DOHH2 (cell line): ENCODE results near the gene SLC15A4.

Experiments
- H3F3A ChIP-seq: fragments of 200-600 bp; sonication (generic), shearing (Covaris generic); 2 replicates; pipeline ENCODE4 v1.6.0; 2016; ENCODE audit warnings: antibody characterized with exemption, mild to moderate bottlenecking; ENCODE audit not compliant: control insufficient read depth, insufficient read depth
- H3K27ac ChIP-seq: fragments of 200-600 bp; sonication (generic); 2 replicates; pipeline ENCODE4 v1.5.1; 2014; ENCODE audit warnings: low read depth, mild to moderate bottlenecking, low read length, moderate library complexity
- H3K27me3 ChIP-seq: fragments of 200-600 bp; sonication (generic); 2 replicates; pipeline ENCODE4 v1.6.1; 2014; ENCODE audit warnings: mild to moderate bottlenecking, low read length, mixed read lengths; ENCODE audit not compliant: control insufficient read depth
- H3K36me3 ChIP-seq: fragments of 200-600 bp; sonication (generic); 2 replicates; pipeline ENCODE4 v1.6.1; 2014; ENCODE audit warnings: mild to moderate bottlenecking, low read length, moderate library complexity, mixed read lengths; ENCODE audit not compliant: control insufficient read depth
- H3K4me1 ChIP-seq: fragments of 200-600 bp; sonication (generic); 2 replicates; pipeline ENCODE4 v1.6.1; 2014; ENCODE audit warnings: mild to moderate bottlenecking, low read length, mixed read lengths; ENCODE audit not compliant: control insufficient read depth
- H3K4me2 ChIP-seq: fragments of 200-600 bp; sonication (generic); 2 replicates; pipeline ENCODE4 v1.6.0; 2014; ENCODE audit warnings: mild to moderate bottlenecking, low read length, moderate library complexity
- H3K4me3 ChIP-seq: fragments of 200-600 bp; sonication (generic); 2 replicates; pipeline ENCODE4 v1.5.1; 2014; ENCODE audit warnings: mild to moderate bottlenecking, low read length, mixed read lengths
- H3K79me2 ChIP-seq: fragments of 200-600 bp; sonication (generic); 2 replicates; pipeline ENCODE4 v1.6.1; 2014; ENCODE audit warnings: mild to moderate bottlenecking, low read length, mixed read lengths; ENCODE audit not compliant: control insufficient read depth
- H3K9me2 ChIP-seq: fragments of 200-600 bp; sonication (generic); replicated peaks from 2 replicates; pipeline ENCODE4 v1.6.1; 2014; ENCODE audit warnings: mild to moderate bottlenecking, low read length, mixed read lengths; ENCODE audit not compliant: control insufficient read depth
- H3K9me3 ChIP-seq: fragments of 200-600 bp; sonication (generic); 2 replicates; pipeline ENCODE4 v1.6.1; 2014; ENCODE audit warnings: antibody characterized with exemption, low read length, mixed read lengths; ENCODE audit not compliant: control insufficient read depth, insufficient read depth
- H4K20me1 ChIP-seq: fragments of 200-600 bp; sonication (generic); 2 replicates; pipeline ENCODE4 v1.6.0; 2014; ENCODE audit warnings: low read depth, mild to moderate bottlenecking, antibody characterized with exemption, low read length, moderate library complexity; ENCODE audit not compliant: control insufficient read depth, insufficient read depth
- EZH2phosphoT487 ChIP-seq: fragments of 200-600 bp; sonication (generic); IDR thresholded peaks from 2 replicates; pipeline ENCODE4 v1.6.1; 2017; ENCODE audit warnings: borderline replicate concordance, mild to moderate bottlenecking, antibody characterized with exemption, low read length, moderate library complexity, mixed read lengths
- TF ChIP-seq, protein P1 (sequence below): fragments of 200-600 bp; sonication (generic); IDR thresholded peaks from one replicate; pipeline ENCODE4 v1.5.1; 2014; ENCODE audit warnings: antibody characterized with exemption, mild to moderate bottlenecking, low read depth, low read length; ENCODE audit not compliant: poor library complexity, severe bottlenecking

SLC15A4 gene

DNA sequence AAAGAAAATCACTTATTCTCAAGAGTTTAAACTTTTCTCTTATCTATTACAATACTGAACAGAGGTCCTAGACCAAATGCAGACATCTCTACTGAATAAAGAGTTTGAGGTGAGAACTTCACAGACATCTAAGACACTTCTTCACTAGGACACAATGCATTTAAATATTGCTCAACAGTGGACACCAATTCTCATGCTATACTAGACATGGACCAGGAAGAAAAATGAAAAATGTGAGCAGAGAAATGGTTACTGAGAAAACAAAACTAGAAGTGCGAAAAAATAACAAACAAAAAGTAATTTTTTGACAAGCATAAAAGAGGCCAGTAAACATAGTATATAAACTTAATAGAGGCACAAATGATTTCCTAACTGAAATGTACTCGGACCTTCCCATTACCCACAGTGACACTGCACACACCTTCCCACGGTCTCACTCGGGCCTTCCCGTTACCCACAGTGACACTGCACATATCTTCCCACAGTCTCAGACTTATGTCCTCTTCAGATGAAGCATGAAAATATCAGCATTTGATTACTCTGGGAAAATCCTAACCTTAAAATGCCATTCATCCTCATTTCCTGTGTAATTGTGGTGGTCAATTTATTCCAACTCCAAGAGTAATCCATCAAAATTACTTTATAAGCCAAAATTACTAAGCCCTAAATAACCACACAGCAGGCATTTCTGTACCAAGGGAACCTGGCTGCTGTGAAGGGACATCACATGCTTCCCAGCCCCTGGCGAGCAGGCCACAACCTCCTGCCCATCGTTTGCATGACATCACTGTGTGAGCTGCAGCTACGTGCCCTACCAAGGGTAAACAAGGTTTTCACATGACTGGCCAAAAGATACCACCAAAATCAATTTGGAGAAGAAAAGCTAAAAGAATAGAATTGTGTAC, 6.4 kb downstream of the SLC15A4 start:
- Histone ChIP-seq H3K9me2 (no peaks in the 10 kb centered on the region), H3K4me1 (peaks cover 95% of the 10 kb centered on the region), H3F3A (peaks cover 23% of the 10 kb centered on the region), H3K79me2 (peaks cover 100% of the 10 kb centered on the region), H3K27ac (peak overlapping the region; percentile 93), H4K20me1 (peaks cover 39% of the 10 kb centered on the region), H3K27me3 (no peaks in the 10 kb centered on the region), H3K4me3 (peak overlapping the region; percentile 98), H3K9me3 (no peaks in the 10 kb centered on the region), H3K4me2 (peak overlapping the region; percentile 99), H3K36me3 (peaks cover 89% of the 10 kb centered on the region)
- TF ChIP-seq EZH2phosphoT487: no peak
- TF ChIP-seq, protein P1, sequence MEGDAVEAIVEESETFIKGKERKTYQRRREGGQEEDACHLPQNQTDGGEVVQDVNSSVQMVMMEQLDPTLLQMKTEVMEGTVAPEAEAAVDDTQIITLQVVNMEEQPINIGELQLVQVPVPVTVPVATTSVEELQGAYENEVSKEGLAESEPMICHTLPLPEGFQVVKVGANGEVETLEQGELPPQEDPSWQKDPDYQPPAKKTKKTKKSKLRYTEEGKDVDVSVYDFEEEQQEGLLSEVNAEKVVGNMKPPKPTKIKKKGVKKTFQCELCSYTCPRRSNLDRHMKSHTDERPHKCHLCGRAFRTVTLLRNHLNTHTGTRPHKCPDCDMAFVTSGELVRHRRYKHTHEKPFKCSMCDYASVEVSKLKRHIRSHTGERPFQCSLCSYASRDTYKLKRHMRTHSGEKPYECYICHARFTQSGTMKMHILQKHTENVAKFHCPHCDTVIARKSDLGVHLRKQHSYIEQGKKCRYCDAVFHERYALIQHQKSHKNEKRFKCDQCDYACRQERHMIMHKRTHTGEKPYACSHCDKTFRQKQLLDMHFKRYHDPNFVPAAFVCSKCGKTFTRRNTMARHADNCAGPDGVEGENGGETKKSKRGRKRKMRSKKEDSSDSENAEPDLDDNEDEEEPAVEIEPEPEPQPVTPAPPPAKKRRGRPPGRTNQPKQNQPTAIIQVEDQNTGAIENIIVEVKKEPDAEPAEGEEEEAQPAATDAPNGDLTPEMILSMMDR: no peak

DNA sequence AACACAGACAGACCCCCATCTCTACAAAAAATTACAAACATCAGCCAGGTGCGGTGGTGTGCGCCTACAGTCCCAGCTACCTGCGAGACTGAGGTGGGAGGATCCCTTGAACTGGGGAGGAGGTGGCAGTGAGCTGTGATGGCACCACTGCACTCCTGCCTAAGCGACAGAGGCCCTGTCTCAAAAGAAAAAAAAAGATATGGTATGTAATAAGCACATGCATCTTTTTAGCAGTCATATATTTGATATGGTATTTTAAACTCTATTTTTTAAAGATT, 7.2 kb downstream of the SLC15A4 start:
- Histone ChIP-seq H3F3A (peaks cover 19% of the 10 kb centered on the region), H3K9me2 (no peaks in the 10 kb centered on the region), H3K4me1 (peaks cover 97% of the 10 kb centered on the region), H3K27me3 (no peaks in the 10 kb centered on the region), H3K79me2 (peaks cover 100% of the 10 kb centered on the region), H3K36me3 (peaks cover 91% of the 10 kb centered on the region), H3K4me2 (peak overlapping the region; percentile 99), H4K20me1 (peaks cover 43% of the 10 kb centered on the region), H3K4me3 (peak overlapping the region; percentile 98), H3K9me3 (no peaks in the 10 kb centered on the region), H3K27ac (peak overlapping the region; percentile 93)
- TF ChIP-seq, protein P1: no peak
- TF ChIP-seq EZH2phosphoT487: no peak

DNA sequence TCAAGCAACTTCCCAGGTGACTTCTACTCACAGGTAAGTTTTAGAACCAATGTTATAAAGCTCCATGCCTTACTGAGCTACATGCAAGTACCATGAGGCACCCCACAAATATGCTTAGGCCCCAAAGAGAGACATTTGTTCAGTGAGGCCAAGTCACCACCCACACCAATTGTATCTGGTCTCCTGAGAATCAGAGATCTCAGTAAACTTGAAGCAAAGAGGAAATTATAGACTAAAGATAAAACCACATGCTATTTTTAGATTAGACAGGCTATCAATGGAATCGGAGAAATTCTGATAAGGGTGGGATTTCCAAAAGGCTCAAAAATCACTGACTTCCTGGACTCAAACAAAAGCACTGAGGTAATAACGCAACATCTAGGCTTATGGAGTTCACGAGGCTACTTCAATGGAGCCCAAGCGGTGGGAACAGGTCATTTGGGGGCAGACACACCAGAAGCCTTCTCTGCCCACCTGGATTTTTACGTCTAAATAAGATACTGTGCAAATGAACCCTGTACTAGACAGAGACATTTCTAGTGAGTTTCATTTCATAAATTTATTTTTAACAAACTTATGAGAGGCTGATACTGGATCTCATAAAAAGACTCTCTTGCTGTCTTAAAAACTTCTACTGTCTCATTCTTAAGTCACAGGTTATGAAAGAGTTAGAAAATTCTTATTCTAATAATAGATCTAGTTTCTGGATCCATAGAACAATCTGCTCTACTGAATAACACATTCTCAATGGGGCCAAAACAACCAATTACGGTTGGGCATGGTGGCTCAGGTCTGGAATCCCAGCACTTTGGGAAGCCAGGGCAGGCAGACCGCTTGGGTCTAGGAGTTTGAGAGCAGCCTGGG, 7.7 kb downstream of the SLC15A4 start:
- Histone ChIP-seq H3K79me2 (peaks cover 100% of the 10 kb centered on the region), H3K9me2 (no peaks in the 10 kb centered on the region), H3K4me1 (peaks cover 97% of the 10 kb centered on the region), H3K27ac (peak overlapping the region; percentile 93), H3K4me3 (peak overlapping the region; percentile 98), H3K27me3 (no peaks in the 10 kb centered on the region), H3K4me2 (peak overlapping the region; percentile 99), H3K36me3 (peaks cover 92% of the 10 kb centered on the region), H3F3A (peaks cover 17% of the 10 kb centered on the region), H3K9me3 (no peaks in the 10 kb centered on the region), H4K20me1 (peaks cover 43% of the 10 kb centered on the region)
- no peak for TF ChIP-seq EZH2phosphoT487
- TF ChIP-seq, protein P1: no peak
